ENCODE data around the gene ATF1.
A peak's percentile ranks its signal among the peaks of the same experiment; 100 is the strongest.
"Not testable (repeated sequence)": the region's sequence is repeated elsewhere in the genome, so short reads cannot be mapped to it uniquely, and the experiment has no call there.

Gene ATF1

DNA sequence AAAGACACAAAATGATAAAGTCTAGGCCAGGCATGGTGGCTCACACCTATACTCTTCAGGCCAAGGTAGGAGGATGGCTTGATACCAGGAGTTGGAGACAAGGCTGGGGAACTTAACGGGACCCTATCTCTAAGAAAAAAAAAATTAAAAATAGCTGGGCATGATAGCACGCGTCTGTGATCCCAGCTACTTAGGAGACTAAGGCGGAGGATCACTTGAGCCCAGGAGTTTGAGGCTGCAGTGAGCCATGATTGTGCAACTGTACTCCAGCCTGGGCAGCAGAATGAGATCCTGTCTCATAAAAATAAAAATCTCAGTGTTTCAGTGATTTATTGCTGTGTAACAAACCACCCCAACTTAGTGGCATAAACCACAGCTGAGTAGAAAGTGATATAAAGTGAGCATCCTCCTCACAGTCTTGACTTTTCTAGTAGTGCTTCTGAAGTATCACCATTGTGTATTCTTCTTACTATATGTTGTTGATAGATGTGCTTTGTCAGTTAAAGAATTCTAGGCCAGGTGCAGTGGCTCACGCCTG lies 10.6 kb upstream of the ATF1 start:
- no peak for DNase-seq (ENCODE audit: low read depth in 2 of 2)

GRCh38 chr12:50764286-50765094 lies 589 bp downstream of the ATF1 start:
- peak in 1 of 2 donors; percentile 70 for DNase-seq (ENCODE audit: low read depth in 2 of 2)

GRCh38 chr12:50765095-50765911 lies 1.4 kb downstream of the ATF1 start:
- DNase-seq (ENCODE audit: low read depth in 2 of 2) = no peak

DNA sequence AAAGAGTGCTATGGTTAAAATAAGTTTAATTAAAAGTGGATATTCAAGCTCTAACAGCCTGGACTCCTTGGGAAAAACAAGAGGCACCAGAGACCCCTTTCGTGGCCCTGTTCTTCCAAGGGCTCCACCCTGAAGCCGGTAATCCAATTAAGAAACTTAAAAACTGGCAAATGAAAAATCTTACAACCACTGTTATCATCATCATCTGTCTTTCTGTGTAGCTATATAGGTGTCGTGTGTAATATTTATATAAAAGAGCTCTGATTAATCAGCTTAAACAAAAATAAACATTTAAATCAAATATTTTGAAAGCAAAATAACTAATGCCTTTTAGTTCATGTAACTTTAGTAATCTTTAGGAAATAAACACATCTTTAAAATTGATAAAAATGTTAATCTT lies 4.5 kb downstream of the ATF1 start:
- no peak for DNase-seq (ENCODE audit: low read depth in 2 of 2)

GRCh38 chr12:50768813-50769212 lies 4.9 kb downstream of the ATF1 start:
- not testable (repeated sequence) for DNase-seq (ENCODE audit: low read depth in 2 of 2)

GRCh38 chr12:50771409-50771808 lies 7.5 kb downstream of the ATF1 start:
- no peak for DNase-seq (ENCODE audit: low read depth in 2 of 2)

DNA sequence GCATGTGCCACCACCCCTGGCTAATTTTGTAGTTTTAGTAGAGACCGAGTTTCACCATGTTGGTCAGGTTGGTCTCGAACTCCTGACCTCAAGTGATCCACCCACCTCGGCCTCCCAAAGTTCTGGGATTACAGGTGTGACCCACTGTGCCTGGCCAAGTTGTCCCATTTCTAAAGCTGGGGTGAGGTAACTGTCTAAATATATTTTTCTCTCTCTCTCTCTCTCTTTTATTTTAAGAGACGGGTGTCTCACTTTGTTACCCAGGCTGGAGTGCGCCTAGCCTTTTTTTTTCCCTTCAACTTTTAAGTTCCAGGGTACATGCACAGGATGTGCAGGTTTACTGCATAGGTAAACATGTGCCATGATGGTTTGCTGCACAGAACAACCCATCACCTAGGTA lies 8.6 kb downstream of the ATF1 start:
- no peak for DNase-seq (ENCODE audit: low read depth in 2 of 2)

GRCh38 chr12:50772877-50773276 lies 9.0 kb downstream of the ATF1 start:
- DNase-seq (ENCODE audit: low read depth in 2 of 2) = no peak

- DNase-seq (ENCODE audit: low read depth in 2 of 2) = no peak
These were observed 11.3 kb downstream of the ATF1 start for GRCh38 chr12:50775251-50775650.

DNA sequence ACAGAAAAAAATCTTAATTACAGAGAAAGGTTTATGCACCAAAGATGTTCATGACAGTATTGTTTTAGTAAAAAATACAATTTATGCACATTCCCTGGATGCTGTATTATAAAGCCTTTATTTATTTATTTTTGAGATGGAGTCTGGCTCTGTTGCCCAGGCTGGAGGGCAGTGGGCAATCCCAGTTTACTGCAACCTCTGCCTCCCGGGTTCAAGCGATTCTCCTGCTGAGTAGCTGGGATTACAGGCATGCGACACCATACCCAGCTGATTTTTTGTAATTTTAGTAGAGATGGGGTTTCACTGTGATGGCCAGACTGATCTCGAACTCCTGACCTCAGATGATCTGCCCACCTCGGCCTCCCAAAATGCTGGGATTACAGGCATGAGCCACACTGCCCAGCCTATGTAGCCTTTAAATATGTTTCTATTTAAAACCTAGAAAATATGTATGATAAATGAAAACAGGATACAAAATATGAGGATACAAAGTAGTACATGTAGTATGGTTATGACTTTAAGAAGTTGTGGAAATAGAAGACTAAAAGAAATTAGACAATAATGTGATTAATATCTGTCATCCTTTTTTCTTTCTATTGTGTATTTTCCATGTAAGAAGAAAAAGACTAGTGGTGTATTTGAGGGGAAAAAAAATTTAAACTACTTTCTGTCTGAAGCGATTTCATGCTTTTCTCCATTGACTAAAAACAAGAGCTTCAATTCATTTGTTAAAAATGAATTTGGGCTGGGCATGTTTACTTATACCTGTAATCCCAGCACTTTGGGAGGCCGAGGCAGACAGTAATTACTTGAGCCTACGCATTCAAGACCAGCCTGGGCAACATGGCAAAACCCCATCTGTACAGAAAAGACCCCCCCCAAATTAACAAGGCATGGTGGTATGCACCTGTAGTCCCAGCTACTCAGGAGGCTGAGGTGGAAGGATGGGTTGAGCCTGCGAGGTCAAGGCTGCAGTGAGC lies 13.1 kb downstream of the ATF1 start:
- no peak for DNase-seq (ENCODE audit: low read depth in 2 of 2)

GRCh38 chr12:50778663-50779590 lies 15.0 kb downstream of the ATF1 start:
- DNase-seq (ENCODE audit: low read depth in 2 of 2) = no peak

DNA sequence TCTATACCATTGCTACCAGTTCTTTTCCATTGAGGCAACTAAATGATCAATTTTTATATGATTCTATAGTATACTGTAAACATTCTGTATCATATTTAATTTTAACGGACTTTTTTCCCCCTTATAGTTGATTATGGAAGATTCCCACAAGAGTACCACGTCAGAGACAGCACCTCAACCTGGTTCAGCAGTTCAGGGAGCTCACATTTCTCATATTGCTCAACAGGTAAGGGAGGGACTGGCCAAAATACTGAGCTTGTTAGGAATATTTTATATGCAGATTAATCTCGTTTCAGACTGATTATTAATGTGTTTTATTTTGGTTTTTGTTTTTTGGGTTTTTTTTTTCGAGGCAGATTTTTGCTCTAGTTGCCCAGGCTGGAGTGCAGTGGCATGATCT lies 16.1 kb downstream of the ATF1 start:
- DNase-seq (ENCODE audit: low read depth in 2 of 2) = no peak

- DNase-seq (ENCODE audit: low read depth in 2 of 2) = no peak
These were observed 20.6 kb downstream of the ATF1 start for GRCh38 chr12:50784501-50784900.

DNA sequence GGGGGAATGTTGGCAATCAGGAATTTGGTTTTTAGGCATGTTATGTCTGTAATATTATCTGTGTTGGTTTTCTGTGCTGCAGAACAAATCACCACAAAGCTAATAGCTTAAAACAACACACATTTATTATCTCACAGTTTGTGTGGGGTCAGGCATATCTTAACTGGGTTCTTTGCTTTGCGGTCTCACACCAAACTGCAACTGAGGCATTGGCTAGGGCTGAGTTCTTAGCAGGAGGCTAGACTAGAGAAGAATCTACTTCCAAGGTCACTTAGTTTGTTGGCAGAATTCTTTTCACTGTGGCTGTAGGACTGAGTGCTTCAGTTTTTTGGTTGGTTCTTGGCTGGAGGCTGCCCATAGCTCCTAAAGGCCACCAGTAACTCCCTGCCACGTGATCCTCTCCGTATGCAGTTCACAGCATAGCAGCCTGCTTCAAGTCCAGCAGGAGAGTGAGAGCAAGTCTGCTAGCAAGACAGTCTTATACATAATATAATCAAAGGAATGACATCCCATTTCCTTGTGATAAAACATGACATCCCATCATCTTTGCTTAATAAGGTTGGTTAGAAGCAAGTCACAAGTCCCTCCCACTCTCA lies 21.6 kb downstream of the ATF1 start:
- no peak for DNase-seq (ENCODE audit: low read depth in 2 of 2)

DNA sequence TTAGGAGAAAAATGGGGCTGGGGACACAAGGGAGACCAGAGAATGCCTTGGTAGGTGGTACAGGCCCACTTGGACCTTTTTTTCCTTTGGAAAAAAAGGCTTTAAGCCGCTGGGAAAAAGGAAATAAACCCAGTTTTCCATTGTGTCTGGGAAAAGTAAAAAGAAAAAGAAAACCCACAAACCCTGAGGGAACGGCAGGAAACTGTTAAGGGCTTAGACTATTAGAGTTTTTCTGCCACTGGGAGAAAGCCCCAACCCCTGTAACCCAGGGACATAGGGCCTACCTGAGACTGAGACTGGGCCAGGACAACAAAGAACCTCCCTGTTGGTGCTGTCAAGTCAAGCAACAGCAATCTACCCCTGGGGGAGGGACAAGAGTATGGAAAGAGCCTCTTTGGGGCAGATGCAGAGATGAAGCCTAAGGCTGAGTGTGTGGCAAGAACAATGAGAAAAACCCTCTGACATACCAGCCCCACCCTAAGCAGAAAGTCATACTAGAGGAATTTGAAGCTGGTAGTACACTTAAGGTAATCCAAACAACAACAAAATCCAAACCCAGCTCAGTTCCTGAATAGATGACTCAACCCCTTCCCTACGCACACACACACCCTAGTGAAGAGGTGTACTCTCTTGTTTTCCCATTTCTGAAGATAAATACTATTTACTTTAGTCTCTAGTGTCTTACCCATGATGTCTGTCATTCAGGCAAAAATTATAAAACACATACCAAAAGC lies 22.8 kb downstream of the ATF1 start:
- no peak for DNase-seq (ENCODE audit: low read depth in 2 of 2)

GRCh38 chr12:50787618-50788017 lies 23.7 kb downstream of the ATF1 start:
- no peak for DNase-seq (ENCODE audit: low read depth in 2 of 2)

DNA sequence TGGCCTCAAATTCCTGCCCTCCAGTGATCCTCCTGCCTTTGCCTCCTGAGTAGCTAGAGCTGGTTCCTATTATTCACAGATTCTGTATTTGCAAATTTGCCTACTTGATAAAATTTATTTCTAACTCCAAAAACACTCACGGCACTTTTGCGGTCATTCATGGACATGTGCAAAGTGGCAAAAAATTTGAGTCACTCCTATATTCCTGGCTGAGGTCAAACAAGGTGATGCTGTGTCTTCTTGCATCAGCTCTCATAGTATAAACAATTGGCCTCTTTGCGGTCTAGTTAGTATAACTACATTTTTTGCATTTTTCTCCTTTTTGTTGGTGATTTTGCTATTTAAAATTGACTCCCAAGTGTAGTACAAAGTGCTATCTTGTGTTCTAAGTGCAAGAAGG lies 24.7 kb downstream of the ATF1 start:
- DNase-seq (ENCODE audit: low read depth in 2 of 2) = no peak

- DNase-seq (ENCODE audit: low read depth in 2 of 2) = no peak
These were observed 26.2 kb downstream of the ATF1 start for GRCh38 chr12:50790081-50790480.

GRCh38 chr12:50799908-50800307 lies 36.0 kb downstream of the ATF1 start:
- DNase-seq (ENCODE audit: low read depth in 2 of 2) = no peak
